HG02798 (cell line): ENCODE results near the gene WRAP73.

Experiments
- ATAC-seq: cut with Tn5 transposase; IDR thresholded peaks from one replicate; pipeline ENCODE4 v1.9.1; 2021; ENCODE audit warnings: mild to moderate bottlenecking; ENCODE audit not compliant: unreplicated experiment, poor library complexity

Gene WRAP73

GRCh38 chr1:3649342-3650247 is at the start of gene WRAP73:
WRAP73 (minus strand) TSS chr1:3650103; CDS start chr1:3649999, 104 bp downstream.
- ATAC-seq = peak; percentile 78

- no peak for ATAC-seq
These were observed 49.7 kb upstream of the WRAP73 start for GRCh38 chr1:3699596-3699995.

GRCh38 chr1:3698660-3699408 is 48.9 kb upstream of the WRAP73 start:
- no peak for ATAC-seq

GRCh38 chr1:3697810-3698209 is 47.9 kb upstream of the WRAP73 start:
- ATAC-seq = no peak

- ATAC-seq = no peak
These were observed 47.2 kb upstream of the WRAP73 start for GRCh38 chr1:3697104-3697503.

- no peak for ATAC-seq
These were observed 46.8 kb upstream of the WRAP73 start for GRCh38 chr1:3696689-3697088.

- peak; percentile 40 for ATAC-seq
These were observed 45.7 kb upstream of the WRAP73 start for GRCh38 chr1:3695326-3696217.

- no peak for ATAC-seq
These were observed 43.4 kb upstream of the WRAP73 start for GRCh38 chr1:3693321-3693720.

GRCh38 chr1:3692598-3692997 is 42.7 kb upstream of the WRAP73 start:
- no peak for ATAC-seq

GRCh38 chr1:3691421-3692204 is 41.7 kb upstream of the WRAP73 start:
- no peak for ATAC-seq

GRCh38 chr1:3690282-3691065 is 40.6 kb upstream of the WRAP73 start:
- ATAC-seq = no peak

- ATAC-seq = no peak
These were observed 39.3 kb upstream of the WRAP73 start for GRCh38 chr1:3689138-3689750.

- no peak for ATAC-seq
These were observed 38.6 kb upstream of the WRAP73 start for GRCh38 chr1:3688356-3689137.

- no peak for ATAC-seq
These were observed 37.6 kb upstream of the WRAP73 start for GRCh38 chr1:3687504-3687903.

GRCh38 chr1:3685906-3686305 is 36.0 kb upstream of the WRAP73 start:
- ATAC-seq = no peak

GRCh38 chr1:3685222-3685621 is 35.3 kb upstream of the WRAP73 start:
- ATAC-seq = no peak

- no peak for ATAC-seq
These were observed 34.1 kb upstream of the WRAP73 start for GRCh38 chr1:3683992-3684391.

- no peak for ATAC-seq
These were observed 33.3 kb upstream of the WRAP73 start for GRCh38 chr1:3683197-3683596.
